Parathyroid adenoma (tissue), 2 donors: ENCODE data around the gene ABHD1.
"Not testable (repeated sequence)": the region's sequence is repeated elsewhere in the genome, so short reads cannot be mapped to it uniquely, and the experiment has no call there.

Source experiments
- H2AFZ ChIP-seq: fragments of 300-600 bp; sonication (generic); one replicate; pipeline ENCODE4 v1.7.0; 2017; ENCODE audit warnings: antibody characterized with exemption, mild to moderate bottlenecking
- H3K27ac ChIP-seq: fragments of 300-600 bp; sonication (generic); one replicate; pipeline ENCODE4 v1.7.0; 2017
- H3K27me3 ChIP-seq: fragments of 300-600 bp; sonication (generic); one replicate; pipeline ENCODE4 v1.7.0; 2017; ENCODE audit warnings: low read length; ENCODE audit not compliant: control insufficient read depth, insufficient read depth
- H3K36me3 ChIP-seq: fragments of 300-600 bp; sonication (generic); one replicate; pipeline ENCODE4 v1.7.0; 2017; ENCODE audit warnings: low read length; ENCODE audit not compliant: control insufficient read depth, insufficient read depth
- H3K4me1 ChIP-seq: fragments of 300-600 bp; sonication (generic); one replicate; pipeline ENCODE4 v1.7.0; 2017; ENCODE audit warnings: control low read depth
- H3K4me2 ChIP-seq: fragments of 300-600 bp; sonication (generic); one replicate; pipeline ENCODE4 v1.7.0; 2017; ENCODE audit warnings: low read length
- H3K4me3 ChIP-seq: fragments of 300-600 bp; sonication (generic); one replicate; pipeline ENCODE4 v1.7.0; 2017; ENCODE audit warnings: low read depth, low read length
- H3K79me2 ChIP-seq: fragments of 300-600 bp; sonication (generic); one replicate; pipeline ENCODE4 v1.7.0; 2017; ENCODE audit warnings: control low read depth
- H3K9ac ChIP-seq: fragments of 300-600 bp; sonication (generic); one replicate; pipeline ENCODE4 v1.7.0; 2017; ENCODE audit warnings: mild to moderate bottlenecking
- H3K9me3 ChIP-seq: fragments of 300-600 bp; sonication (generic); one replicate; pipeline ENCODE4 v1.7.0; 2017; ENCODE audit warnings: low read length; ENCODE audit not compliant: control insufficient read depth
- TF ChIP-seq, protein P1 (sequence below): fragments of 300-600 bp; sonication (generic); IDR thresholded peaks from one replicate; pipeline ENCODE4 v1.7.0; 2017; ENCODE audit warnings: antibody characterized with exemption, mild to moderate bottlenecking
- donor health status: primary hyperparathyroidism.

ABHD1 gene

DNA sequence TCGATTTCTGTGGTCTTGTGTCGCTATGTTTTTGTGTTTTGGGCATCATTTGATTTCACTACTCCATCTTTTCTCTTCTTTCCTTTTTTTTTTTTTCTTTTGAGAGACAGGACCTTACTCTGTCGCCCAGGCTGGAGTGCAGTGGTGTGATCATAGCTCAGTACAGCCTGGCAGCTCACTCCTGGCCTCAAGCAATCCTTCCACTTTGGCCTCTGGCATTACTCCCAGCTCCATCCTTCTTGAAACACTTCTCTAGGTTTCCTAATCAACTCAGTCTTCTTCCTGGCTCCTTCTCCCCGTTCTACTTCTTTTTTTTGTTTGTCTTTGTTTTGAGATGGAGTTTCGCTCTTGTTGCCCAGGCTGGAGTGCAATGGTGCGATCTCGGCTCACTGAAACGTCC is 51.7 kb downstream of the ABHD1 start:
- Histone ChIP-seq H3K4me2 (no peak overlapping the region), H3K79me2 (no peaks in the 10 kb centered on the region), H3K27ac (no peak overlapping the region), H3K36me3 (no peaks in the 10 kb centered on the region), H3K4me3 (no peak overlapping the region), H3K4me1 (peaks cover 4% of the 10 kb centered on the region), H3K9me3 (no peaks in the 10 kb centered on the region), H3K9ac (no peak overlapping the region), H3K27me3 (no peaks in the 10 kb centered on the region), H2AFZ (no peak overlapping the region)
- TF ChIP-seq, protein P1, sequence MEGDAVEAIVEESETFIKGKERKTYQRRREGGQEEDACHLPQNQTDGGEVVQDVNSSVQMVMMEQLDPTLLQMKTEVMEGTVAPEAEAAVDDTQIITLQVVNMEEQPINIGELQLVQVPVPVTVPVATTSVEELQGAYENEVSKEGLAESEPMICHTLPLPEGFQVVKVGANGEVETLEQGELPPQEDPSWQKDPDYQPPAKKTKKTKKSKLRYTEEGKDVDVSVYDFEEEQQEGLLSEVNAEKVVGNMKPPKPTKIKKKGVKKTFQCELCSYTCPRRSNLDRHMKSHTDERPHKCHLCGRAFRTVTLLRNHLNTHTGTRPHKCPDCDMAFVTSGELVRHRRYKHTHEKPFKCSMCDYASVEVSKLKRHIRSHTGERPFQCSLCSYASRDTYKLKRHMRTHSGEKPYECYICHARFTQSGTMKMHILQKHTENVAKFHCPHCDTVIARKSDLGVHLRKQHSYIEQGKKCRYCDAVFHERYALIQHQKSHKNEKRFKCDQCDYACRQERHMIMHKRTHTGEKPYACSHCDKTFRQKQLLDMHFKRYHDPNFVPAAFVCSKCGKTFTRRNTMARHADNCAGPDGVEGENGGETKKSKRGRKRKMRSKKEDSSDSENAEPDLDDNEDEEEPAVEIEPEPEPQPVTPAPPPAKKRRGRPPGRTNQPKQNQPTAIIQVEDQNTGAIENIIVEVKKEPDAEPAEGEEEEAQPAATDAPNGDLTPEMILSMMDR: no peak

DNA sequence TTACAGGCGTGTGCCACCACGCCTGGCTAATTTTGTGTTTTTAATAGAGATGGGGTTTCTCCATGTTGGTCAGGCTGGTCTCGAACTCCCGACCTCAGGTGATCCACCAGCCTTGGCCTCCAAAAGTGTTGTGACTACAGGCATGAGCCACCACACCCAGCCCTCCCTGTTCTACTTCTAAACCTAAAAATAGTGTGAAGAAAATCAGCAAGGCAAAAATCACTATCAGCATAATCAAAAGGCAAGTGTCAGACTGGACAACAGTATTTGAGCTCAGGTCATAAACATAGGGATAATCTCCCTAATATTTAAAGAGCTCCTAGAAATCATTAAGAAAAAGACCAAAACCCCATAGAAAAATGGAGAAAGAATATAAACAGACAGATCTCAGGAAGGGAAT is 52.2 kb downstream of the ABHD1 start:
- H3K36me3 ChIP-seq, H3K9me3 ChIP-seq, H3K4me2 ChIP-seq, H2AFZ ChIP-seq, H3K9ac ChIP-seq, H3K4me1 ChIP-seq, H3K4me3 ChIP-seq, H3K27ac ChIP-seq, H3K27me3 ChIP-seq, H3K79me2 ChIP-seq: not testable (repeated sequence)

- TF ChIP-seq, protein P1: no peak
- Histone ChIP-seq H2AFZ (no peak overlapping the region), H3K36me3 (no peaks in the 10 kb centered on the region), H3K79me2 (no peaks in the 10 kb centered on the region), H3K27ac (no peak overlapping the region), H3K4me2 (no peak overlapping the region), H3K27me3 (no peaks in the 10 kb centered on the region), H3K4me1 (peaks cover 4% of the 10 kb centered on the region), H3K4me3 (no peak overlapping the region), H3K9ac (no peak overlapping the region), H3K9me3 (no peaks in the 10 kb centered on the region)
Observed at GRCh38 chr2:27177441-27178351, 54.1 kb downstream of the ABHD1 start.

GRCh38 chr2:27178469-27178868 is 54.9 kb downstream of the ABHD1 start:
- Histone ChIP-seq H3K9me3 (no peaks in the 10 kb centered on the region), H3K4me2 (no peak overlapping the region)
- TF ChIP-seq, protein P1: no peak

DNA sequence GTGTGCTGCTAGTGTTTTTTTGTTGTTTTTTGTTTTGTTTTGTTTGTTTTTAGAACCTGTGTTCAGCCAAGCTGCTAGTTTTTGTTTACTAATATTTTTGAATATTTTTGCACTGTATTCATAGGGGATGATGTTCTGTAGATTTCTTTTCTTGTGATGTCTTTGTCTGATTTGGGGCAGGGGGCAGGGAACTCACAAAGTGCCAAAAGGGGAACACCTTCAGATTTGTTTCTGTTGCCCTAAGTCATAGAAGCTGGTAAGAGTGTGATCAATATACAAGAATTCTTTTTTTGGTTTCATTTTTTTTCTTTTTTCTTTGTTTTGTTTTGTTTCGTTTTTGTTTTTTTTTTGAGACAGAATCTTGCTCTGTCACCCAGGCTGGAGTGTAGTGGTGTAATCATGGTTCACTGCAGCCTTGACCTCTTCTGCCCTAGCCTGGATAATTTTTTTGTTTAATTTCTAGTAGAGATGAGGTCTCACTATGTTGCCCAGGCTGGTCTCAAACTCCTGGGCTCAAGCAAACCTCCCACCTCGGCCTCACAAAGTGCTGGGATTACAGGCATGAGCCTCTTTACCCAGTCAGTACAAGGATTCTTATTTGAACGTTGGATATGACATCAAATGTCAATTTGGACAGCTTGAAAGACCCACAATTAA is 55.9 kb downstream of the ABHD1 start:
- Histone ChIP-seq H3K4me1 (peaks cover 4% of the 10 kb centered on the region), H3K27me3 (no peaks in the 10 kb centered on the region), H3K36me3 (no peaks in the 10 kb centered on the region), H2AFZ (no peak overlapping the region), H3K79me2 (no peaks in the 10 kb centered on the region), H3K4me2 (no peak overlapping the region), H3K27ac (no peak overlapping the region), H3K9ac (no peak overlapping the region), H3K9me3 (no peaks in the 10 kb centered on the region), H3K4me3 (no peak overlapping the region)
- TF ChIP-seq, protein P1: no peak

More at GRCh38 chr2:27178469-27178868, 54.9 kb downstream of the ABHD1 start:
- H3K36me3 ChIP-seq: no peaks in the 10 kb centered on the region
- H3K79me2 ChIP-seq: no peaks in the 10 kb centered on the region
- H3K9ac ChIP-seq: no peak overlapping the region
- no peak overlapping the region for H3K27ac ChIP-seq
- no peak overlapping the region for H2AFZ ChIP-seq
- no peak overlapping the region for H3K4me3 ChIP-seq
- no peaks in the 10 kb centered on the region for H3K27me3 ChIP-seq
- H3K4me1 ChIP-seq: peaks cover 4% of the 10 kb centered on the region
